HepG2 (cell line): ENCODE results near the gene SZRD1. TPM values are rescaled to one million over a fixed set of nuclear protein-coding genes. Genes with fewer than 3 reads are reported as not detected.
A peak's percentile ranks its signal among the peaks of the same experiment; 100 is the strongest.

Source experiments
- ADNP ChIP-seq: sonication (generic); formaldehyde crosslinking; IDR thresholded peaks from 2 replicates; pipeline ENCODE4 v1.4.0; 2020; ENCODE audit warnings: missing genetic modification reagents
- CSRNP1 ChIP-seq: sonication (generic); formaldehyde crosslinking; IDR thresholded peaks from 2 replicates; pipeline ENCODE4 v1.8.1; 2023; ENCODE audit warnings: mild to moderate bottlenecking, missing genetic modification reagents
- EZH2 ChIP-seq: conservative IDR thresholded peaks from 2 replicates; pipeline ENCODE4 v1.6.1; 2012; ENCODE audit warnings: mild to moderate bottlenecking, low read depth, low read length, moderate library complexity
- GTF2F1 ChIP-seq: fragments of 150-350 bp; IDR thresholded peaks from 2 replicates; pipeline ENCODE4 v1.6.1; 2014; ENCODE audit warnings: low read length
- ISL2 ChIP-seq: sonication (generic); formaldehyde crosslinking; IDR thresholded peaks from 2 replicates; pipeline ENCODE4 v1.5.0; 2020; ENCODE audit warnings: missing genetic modification reagents
- NCOA2 ChIP-seq: sonication (generic); formaldehyde crosslinking; IDR thresholded peaks from 2 replicates; pipeline ENCODE4 v1.8.0; 2022; ENCODE audit warnings: inconsistent platforms
- PAF1 ChIP-seq: IDR thresholded peaks from 2 replicates; pipeline ENCODE4 v1.6.1; 2016; ENCODE audit warnings: missing genetic modification reagents, missing compliant biosample characterization
- PHF5A ChIP-seq: IDR thresholded peaks from one replicate; pipeline ENCODE4 v1.6.1; 2018; ENCODE audit warnings: low read depth, missing genetic modification reagents; ENCODE audit not compliant: unreplicated experiment
- RERE ChIP-seq: IDR thresholded peaks from 2 replicates; pipeline ENCODE4 v1.6.1; 2016; ENCODE audit warnings: low read depth, missing genetic modification reagents, missing compliant biosample characterization
- RFXANK ChIP-seq: IDR thresholded peaks from 2 replicates; pipeline ENCODE4 v1.6.1; 2016
- TEF ChIP-seq: sonication (generic); formaldehyde crosslinking; IDR thresholded peaks from 2 replicates; pipeline ENCODE4 v1.5.0; 2020; ENCODE audit warnings: missing genetic modification reagents
- THAP11 ChIP-seq: IDR thresholded peaks from 2 replicates; pipeline ENCODE4 v1.6.1; 2016; ENCODE audit warnings: missing biosample characterization, missing genetic modification reagents
- U2AF2 ChIP-seq: fragments of 200-400 bp; formaldehyde crosslinking; IDR thresholded peaks from 2 replicates; pipeline ENCODE4 v1.6.1; 2017; ENCODE audit warnings: low read depth, mild to moderate bottlenecking, low read length
- ZC3H4 ChIP-seq: sonication (generic); formaldehyde crosslinking; IDR thresholded peaks from 2 replicates; pipeline ENCODE4 v1.4.0; 2020; ENCODE audit warnings: missing genetic modification reagents, borderline replicate concordance
- ZNF224 ChIP-seq: sonication (generic); formaldehyde crosslinking; IDR thresholded peaks from 2 replicates; pipeline ENCODE4 v1.5.0; 2020; ENCODE audit warnings: mild to moderate bottlenecking, missing genetic modification reagents
- ZNF264 ChIP-seq: sonication (generic); formaldehyde crosslinking; IDR thresholded peaks from 2 replicates; pipeline ENCODE4 v1.4.0; 2020; ENCODE audit warnings: missing genetic modification reagents
- ZNF274 ChIP-seq: sonication (generic); formaldehyde crosslinking; IDR thresholded peaks from 2 replicates; pipeline ENCODE4 v1.5.1; 2020; ENCODE audit warnings: mild to moderate bottlenecking, missing genetic modification reagents
- ZNF354B ChIP-seq: sonication (generic); formaldehyde crosslinking; IDR thresholded peaks from 2 replicates; pipeline ENCODE4 v1.8.0; 2022; ENCODE audit warnings: mild to moderate bottlenecking, missing genetic modification reagents
- ZNF44 ChIP-seq: sonication (generic); formaldehyde crosslinking; IDR thresholded peaks from 2 replicates; pipeline ENCODE4 v1.5.1; 2020; ENCODE audit warnings: mild to moderate bottlenecking, missing genetic modification reagents
- ZNF451 ChIP-seq: sonication (generic); formaldehyde crosslinking; IDR thresholded peaks from 2 replicates; pipeline ENCODE4 v1.5.0; 2020; ENCODE audit warnings: mild to moderate bottlenecking, missing genetic modification reagents
- ZNF558 ChIP-seq: sonication (generic); formaldehyde crosslinking; IDR thresholded peaks from 2 replicates; pipeline ENCODE4 v1.9.0; 2022; ENCODE audit warnings: mild to moderate bottlenecking, missing genetic modification reagents, borderline replicate concordance
- ZNF670 ChIP-seq: sonication (generic); formaldehyde crosslinking; IDR thresholded peaks from 2 replicates; pipeline ENCODE4 v1.8.0; 2022; ENCODE audit warnings: mild to moderate bottlenecking, missing genetic modification reagents, borderline replicate concordance
- ZNF746 ChIP-seq: sonication (generic); formaldehyde crosslinking; IDR thresholded peaks from 2 replicates; pipeline ENCODE4 v1.8.0; 2022; ENCODE audit warnings: mild to moderate bottlenecking, missing genetic modification reagents
- ZNF891 ChIP-seq: sonication (generic); formaldehyde crosslinking; IDR thresholded peaks from 2 replicates; pipeline ENCODE4 v1.5.0; 2020; ENCODE audit warnings: mild to moderate bottlenecking, missing genetic modification reagents
- polyA plus RNA-seq, 8 experiments: library from polyadenylated mRNA; depleted of rRNA in 3 of 8; stranded (reverse) in 7 of 8; unstranded in 1 of 8; fragments of >200 nt; fragmentation: Illumina TruSeq in 4 of 8; extraction: Trizol in 4 of 8; gene quantifications; 2 replicates each; pipeline versions ENCODE4 v1.2.1 to v1.2.3, GENCODE V29; 2011 to 2016; ENCODE audit warnings: low read depth in 4 of 8, missing spikeins in 1 of 8, mixed read lengths in 1 of 8; ENCODE audit not compliant: insufficient read depth in 1 of 8
- total RNA-seq, 5 experiments: library from RNA; depleted of rRNA; stranded (reverse); fragments of >200 nt; fragmentation: Illumina TruSeq; extraction: Trizol; gene quantifications; 2 replicates each; pipeline ENCODE4 v1.2.3, GENCODE V29; 2016; ENCODE audit warnings: low read depth in 1 of 5

SZRD1 gene
- total and polyA plus RNA-seq, 2 of the 13 experiments (the other 11 are each of a cell fraction or from before 2014, with no cell fraction given) = 28.5 to 41.4 TPM

- TF ChIP-seq RERE (CRISPR knock-in tag) (no peak), ZNF44 (0 out of 2 replicates have a peak, but pooled peaks have one; percentile 27), ZNF354B (CRISPR knock-in tag) (peak; percentile 74; the same call in 1 of the 2 replicates), NCOA2 (CRISPR knock-in tag) (peak; percentile 34; the same call in 1 of the 2 replicates), ZNF224 (CRISPR knock-in tag) (peak; percentile 53; the same call in 1 of the 2 replicates), ZNF746 (CRISPR knock-in tag) (0 out of 2 replicates have a peak, but pooled peaks have one; percentile 53), ZC3H4 (CRISPR knock-in tag) (no peak), ISL2 (no peak; the same call in 1 of the 2 replicates), GTF2F1 (no peak), ZNF558 (CRISPR knock-in tag) (no peak), ZNF264 (CRISPR knock-in tag) (peak; percentile 83), RFXANK (0 out of 2 replicates have a peak, but pooled peaks have one; percentile 76), ZNF274 (CRISPR knock-in tag) (no peak; the same call in 1 of the 2 replicates), ADNP (CRISPR knock-in tag) (no peak), EZH2 (no peak), ZNF891 (no peak), ZNF451 (CRISPR knock-in tag) (peak; percentile 83), CSRNP1 (peak; percentile 79; the same call in 1 of the 2 replicates), TEF (CRISPR knock-in tag) (no peak), ZNF670 (CRISPR knock-in tag) (peak; percentile 78; the same call in 1 of the 2 replicates), U2AF2 (no peak), PAF1 (CRISPR knock-in tag) (no peak), PHF5A (CRISPR knock-in tag) (peak; percentile 88), THAP11 (CRISPR knock-in tag) (peak; percentile 76)
Observed at GRCh38 chr1:16351994-16352841, 14.8 kb upstream of the SZRD1 start, which contains the start of gene FBXO42 (continued).
